SHP77 treated with DMSO at 0.1 percent for 48 hours (cell line): ENCODE data around the gene WDR18.
"Not testable (repeated sequence)": the region's sequence is repeated elsewhere in the genome, so short reads cannot be mapped to it uniquely, and the experiment has no call there.

Experiments
- DNase-seq: peaks from one replicate; lab custom pipeline; 2025; lab: John Stamatoyannopoulos, UW

The WDR18 gene

DNA sequence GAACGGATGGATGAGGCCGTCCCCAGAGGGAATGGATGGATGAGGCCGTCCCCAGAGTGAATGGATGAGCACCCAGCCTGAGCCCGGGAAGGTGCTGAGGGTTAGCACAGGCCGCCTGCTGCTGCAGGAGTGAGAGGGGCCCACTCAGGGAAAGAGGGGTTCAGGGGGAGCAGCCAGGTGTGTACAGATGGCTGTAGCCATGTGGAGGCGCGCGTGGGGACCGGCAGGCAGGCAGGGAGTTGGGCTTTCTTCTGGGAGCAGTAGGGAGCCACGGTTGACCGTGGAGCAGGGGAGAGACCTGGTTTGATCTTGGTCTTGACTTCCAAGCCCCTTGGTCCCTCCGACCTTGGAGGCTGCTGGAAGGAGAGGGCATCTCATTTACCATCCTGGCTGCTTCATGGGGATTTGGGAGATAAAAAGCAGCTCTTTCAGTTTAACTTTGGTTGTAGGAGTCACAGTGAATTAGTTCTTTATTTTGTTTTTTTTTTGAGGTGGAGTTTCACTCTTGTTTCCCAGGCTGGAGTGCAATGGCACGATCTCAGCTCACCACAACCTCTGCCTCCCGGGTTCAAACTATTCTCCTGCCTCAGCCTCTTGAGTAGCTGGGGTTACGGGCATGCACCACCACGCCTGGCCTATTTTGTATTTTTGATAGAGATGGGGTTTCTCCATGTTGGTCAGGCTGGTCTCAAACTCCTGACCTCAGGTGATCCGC, 33.6 kb upstream of the WDR18 start:
- no peak for DNase-seq

DNA sequence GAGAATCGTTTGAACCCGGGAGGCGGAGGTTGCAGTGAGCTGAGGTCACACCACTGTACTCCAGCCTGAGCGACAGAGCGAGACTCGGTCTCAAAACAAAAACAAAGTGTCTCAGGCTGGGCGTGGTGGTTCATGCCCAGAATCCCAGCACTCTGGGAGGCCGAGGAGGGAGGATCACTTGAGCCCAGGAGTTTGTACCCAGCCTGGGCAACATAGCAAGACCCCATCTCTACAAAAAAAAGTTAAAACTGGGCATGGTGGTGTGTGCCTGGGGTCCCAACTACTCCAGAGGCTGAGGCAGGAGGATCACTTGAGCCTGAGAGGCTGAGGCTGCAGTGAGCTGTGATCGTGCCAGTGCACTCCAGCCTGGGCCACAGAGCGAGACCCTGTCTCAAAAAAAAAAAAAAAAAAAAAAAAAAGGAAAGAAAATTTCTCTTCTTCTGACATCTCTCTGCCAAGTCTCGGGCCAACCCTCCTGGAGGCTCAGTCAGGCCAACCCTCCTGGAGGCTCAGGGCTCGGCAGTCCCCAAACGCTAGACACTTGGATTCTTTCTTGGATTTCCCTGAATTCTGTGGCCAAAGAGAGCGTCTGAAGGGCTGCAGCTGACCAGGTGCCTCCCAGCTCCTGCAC, 32.0 kb upstream of the WDR18 start:
- DNase-seq, result no peak

DNA sequence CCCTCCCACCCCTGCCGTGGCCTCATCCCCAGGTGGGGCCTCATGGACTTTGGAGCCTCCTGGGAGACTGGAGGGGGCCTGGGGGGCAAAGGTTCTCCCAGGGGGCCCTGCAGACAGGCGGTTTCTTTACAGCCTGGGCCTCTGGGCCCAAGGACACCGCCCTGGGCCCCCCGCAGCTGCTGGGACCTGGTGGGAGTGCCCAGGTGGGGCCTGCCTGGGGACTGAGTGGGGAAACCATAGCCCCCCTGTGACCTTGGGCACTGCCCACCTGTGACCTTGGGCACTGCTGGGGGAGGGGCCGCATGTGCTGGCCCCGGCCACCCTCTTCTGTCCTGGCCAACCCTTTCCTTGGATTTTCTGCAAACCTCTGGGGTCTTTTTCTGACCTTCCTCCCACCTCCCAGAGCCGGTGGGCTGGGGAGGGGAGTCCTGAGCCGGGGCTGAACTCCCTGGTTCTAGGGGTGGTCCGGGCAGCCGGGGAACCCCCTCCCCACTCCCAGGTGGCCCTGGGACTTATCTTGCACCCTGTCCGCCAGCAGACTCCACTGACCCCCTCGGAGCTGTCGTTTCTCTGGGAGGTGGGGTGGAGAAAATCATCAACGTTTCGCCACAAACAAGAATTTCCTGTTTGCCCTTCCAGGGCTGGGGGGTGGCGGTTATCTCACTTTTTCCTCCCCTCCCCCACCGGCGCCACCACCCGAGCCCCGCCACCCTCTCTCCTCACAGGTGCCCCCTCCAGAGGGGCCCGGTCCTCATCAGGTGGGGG, 31.3 kb upstream of the WDR18 start:
- DNase-seq, result no peak

DNA sequence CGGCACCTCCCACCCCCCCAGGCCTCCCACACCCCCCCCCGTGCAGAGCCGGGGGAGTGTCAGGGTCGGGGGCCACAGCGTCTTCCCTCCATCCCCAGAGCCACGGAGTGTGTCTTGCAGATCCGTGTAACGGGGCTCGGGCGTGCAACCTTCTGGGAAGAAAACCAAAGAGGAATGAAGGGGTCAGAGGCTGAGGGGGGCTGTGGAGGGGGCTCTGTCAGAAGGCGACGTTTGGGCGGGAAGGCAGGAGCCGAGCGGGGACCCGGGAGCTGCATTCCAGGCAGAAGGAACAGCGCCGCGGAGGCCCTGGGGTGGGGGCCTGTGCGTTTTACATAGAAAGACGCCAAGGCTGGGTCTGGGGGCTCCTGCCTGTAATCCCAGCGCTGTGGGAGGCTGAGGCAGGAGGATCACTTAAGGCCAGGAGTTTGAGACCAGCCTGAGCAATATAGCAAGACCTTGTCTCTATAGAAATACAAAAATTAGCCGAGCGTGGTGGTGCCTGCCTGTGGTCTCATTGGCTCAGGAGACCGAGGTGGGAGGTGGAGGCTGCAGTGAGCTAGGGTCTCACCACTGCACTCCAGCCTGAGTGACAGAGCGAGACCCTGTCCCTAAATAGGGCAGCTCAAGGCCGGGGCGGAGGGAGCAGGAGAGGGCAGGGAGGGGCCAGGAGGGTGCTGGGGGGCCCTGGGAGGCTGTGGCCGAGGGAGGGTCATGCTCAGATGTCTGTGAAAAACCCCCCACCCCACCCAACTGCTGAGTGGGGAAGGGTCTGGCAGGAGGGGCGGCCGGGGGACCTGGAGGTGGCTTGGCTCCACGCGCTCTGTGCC, 30.5 kb upstream of the WDR18 start:
- DNase-seq, result no peak

DNA sequence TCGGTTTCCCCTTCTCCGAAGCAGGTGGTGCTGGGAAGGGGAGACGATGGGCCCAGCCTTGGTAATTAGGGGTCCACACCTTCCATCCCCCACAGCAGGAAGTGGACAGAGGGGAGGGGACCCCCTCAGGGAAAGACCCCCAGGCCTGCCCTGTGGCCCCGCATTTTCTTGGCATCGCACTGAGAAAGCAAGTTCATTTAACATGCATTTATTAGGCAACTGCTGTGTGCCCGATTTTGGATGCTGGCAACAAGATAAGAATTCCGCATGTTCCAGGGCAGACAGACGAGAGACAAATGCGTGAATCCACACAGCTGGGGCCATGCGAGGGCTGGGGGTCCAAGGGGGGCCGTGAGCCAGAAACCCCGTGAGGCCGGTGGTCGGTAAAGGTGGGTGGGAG, 29.9 kb upstream of the WDR18 start:
- DNase-seq, result no peak

DNA sequence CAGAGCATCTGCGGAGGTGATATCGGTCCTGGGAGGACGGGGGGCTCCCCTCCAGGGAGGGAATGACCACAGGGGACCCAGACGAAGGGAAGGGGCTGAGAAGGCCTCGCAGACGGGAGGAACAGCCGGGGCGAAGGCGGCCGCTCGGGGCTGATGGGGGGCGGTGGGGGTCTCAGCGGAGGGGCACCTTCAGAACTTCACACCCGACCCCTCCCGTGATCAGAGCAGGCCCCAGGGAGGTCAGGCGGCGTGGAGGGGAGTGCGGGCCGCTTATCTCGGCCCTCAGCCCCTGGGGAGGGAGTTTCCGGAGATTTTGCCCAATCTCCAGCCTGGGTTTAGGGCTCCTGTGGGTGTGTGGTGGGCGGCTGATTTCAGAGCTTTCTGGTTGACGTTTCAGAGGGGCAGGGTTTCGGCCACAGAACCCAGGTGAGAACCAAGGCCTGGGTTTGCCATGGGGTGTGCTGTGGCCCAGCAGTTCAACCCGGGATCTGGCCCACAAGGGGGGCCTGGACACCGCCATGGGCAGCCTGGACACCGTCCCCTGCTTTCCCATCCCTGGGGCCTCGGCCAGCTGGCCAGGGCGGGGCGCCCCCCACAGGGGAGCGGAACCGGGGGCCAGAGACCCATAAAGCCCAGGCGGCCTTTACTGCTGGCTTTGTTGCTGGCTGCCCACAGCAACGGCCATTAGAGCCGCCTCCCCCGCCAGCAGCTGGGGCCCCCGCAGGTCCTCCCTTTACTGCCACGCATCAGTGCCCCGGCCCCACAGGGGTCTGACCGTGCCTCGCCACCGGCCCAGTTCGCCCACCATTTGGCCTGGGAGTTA, 29.3 kb upstream of the WDR18 start:
- no peak for DNase-seq

GRCh38 chr19:955803-956765, 28.1 kb upstream of the WDR18 start:
- no peak for DNase-seq

GRCh38 chr19:956766-957440, 27.2 kb upstream of the WDR18 start:
- DNase-seq, result no peak

GRCh38 chr19:957578-957977, 26.6 kb upstream of the WDR18 start:
- not testable (repeated sequence) for DNase-seq

DNA sequence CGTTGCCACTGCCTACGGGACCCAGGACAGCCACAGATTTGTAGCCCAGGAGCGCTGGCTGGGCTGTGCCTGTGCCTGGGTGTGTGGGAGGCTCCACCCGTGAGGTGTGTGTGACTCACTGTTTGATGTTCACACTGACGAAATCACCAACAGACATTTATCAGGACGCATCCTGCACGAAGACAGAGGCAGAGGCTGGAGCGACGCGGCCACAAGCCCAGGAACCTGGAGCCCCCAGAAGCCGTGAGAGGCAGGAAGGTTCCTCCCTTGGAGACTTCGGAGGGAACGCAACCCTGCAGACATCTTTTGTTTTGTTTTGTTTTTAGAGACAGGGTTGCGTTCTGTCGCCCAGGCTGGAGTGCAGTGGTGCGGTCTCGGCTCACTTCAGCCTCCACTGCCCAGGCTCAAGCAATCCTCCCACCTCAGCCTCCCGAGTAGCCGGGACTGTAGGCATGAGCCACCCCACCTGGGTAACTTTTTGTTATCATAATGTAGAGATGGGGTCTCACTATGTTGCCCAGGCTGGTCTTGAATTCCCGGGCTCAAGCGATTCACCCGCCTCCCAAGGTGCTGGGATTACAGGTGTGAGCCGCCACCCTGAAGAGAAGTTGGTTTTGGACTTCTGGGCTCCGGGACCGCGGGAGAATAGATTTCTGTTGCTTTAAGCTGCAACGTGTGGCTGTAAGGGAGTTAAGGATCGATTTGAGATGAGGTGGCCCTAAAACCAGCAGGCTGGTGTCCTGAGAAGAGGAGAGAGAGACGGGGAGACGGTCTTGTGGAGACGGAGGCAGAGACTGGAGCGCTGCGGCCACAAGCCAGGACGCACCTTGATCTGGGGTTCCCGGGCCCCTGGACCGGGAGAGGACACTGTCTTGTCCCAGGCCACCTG, 24.9 kb upstream of the WDR18 start:
- DNase-seq, result no peak

DNA sequence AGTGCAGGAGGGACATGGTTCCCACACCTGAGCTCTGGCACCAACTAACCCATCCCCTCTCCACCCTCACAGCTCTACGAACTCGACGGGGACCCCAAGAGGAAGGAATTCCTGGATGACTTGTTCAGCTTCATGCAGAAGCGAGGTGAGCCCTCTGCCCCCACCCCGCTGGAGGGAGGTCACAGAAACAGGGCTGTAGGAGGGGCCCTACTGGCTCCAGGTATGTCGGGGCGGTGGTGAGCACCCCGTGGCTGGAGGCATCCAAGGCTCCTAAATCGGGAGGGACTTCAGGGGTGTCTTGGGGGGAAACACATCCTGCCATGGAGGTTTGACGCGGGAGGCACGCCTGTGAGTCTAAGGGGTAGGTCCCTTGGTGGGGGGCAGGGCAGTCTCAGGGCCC, 24.1 kb upstream of the WDR18 start:
- DNase-seq, result no peak

- DNase-seq, result no peak
These were observed 23.6 kb upstream of the WDR18 start for GRCh38 chr19:960601-960938.

DNA sequence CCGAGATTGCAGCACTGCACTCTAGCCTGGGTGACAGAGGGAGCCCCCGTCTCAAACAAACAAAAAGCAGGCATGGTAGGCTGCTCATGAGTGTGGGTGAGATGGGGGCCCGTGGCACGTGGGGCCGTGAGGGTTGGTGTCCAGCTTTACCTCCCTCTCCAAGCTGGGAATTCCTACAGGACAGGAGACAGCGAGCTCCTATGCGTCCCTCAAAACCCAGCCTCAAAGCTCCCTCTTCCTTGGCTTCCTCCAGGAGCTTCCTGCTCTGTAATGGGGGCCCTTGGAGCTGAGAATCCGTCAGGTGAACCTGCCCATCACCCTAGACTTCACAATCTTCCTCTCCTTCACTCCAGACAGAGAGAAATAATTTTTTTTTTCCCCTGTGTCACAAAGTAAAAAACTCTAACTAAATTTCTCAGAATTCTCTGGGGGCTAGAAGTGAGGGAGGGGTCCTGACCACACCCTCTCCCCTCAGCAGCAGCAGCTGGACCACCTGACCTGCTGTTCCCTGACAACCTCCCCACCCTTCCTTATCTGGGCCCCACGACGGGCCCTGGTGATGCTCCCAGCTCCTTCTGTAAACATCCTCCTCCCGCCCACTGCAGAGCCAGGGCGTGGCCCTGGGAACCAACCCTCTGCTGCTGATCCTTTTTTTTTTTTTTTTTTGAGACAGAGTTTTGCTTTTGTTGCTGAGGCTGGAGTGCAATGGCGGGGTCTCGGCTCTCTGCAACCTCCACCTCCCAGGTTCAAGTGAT, 22.1 kb upstream of the WDR18 start:
- no peak for DNase-seq

DNA sequence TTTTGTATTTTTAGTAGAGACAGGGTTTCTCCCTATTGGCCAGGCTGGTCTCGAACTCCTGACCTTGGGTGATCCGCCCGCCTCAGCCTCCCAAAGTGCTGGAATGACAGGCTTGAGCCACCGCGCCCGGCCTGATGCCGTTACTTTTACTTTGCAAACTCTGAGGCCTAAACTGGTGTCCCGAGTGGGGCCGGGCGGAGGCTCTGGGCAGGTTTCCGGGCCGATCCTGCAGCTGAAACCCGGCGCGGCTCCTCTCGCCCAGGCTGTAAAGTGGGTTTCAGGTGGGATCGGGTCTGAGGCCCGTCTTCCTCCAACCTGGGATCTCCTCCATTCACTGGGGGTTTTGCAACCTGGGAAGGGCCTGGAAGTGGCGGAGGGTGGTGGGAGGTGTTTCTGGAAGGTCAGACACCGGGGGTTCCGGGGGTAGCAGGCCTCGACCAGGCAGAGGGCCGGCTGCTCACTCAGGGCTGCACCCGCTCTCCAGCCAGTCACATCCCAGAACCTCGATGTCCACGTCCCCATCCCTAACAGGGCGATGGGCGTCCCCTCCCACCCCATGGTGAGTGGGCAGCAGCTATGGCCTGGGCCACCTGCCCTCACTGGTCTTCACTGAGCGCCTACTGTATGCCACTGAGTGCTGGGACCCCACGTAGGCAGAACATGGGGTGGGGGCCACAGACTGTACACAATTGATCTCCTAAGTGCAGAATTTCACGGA, 21.3 kb upstream of the WDR18 start:
- no peak for DNase-seq

DNA sequence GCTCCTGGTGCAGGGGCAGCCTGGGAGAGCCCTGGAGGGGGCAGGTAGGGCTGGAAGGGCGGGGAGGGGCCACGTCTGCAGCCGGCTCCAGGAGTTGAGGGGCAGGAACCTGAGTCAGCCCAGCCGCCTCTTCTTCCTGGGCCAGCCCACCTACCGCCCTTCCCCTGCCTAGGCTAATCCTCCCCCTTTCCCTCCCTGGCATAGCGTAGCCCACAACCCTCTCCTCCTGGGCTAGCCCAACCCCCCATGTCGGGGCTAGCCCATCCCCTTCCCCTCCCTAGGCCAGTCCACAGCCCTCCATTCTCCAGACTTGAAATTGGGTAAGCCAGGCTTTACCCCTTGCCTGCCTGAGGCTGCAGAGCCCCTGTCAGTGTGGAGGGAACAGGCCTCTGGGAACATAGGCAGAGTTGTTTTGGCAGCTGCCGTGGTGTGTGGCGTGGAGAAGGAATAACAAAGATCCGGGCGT, 20.6 kb upstream of the WDR18 start:
- DNase-seq, result no peak

GRCh38 chr19:964116-964520, 20.0 kb upstream of the WDR18 start:
- no peak for DNase-seq
